HG03520 (cell line): ENCODE results near the gene OR10G3.

Experiments
- ATAC-seq: cut with Tn5 transposase; IDR thresholded peaks from one replicate; pipeline ENCODE4 v1.9.1; 2021; ENCODE audit warnings: mild to moderate bottlenecking, moderate library complexity; ENCODE audit not compliant: unreplicated experiment

The OR10G3 gene

GRCh38 chr14:21536418-21537089 lies 43.3 kb downstream of the OR10G3 start:
- ATAC-seq, result no peak

GRCh38 chr14:21535545-21536417 lies 44.1 kb downstream of the OR10G3 start:
- no peak for ATAC-seq

- ATAC-seq, result no peak
Observed at GRCh38 chr14:21534576-21534975, 45.3 kb downstream of the OR10G3 start.

- no peak for ATAC-seq
Observed at GRCh38 chr14:21533294-21533693, 46.6 kb downstream of the OR10G3 start.

GRCh38 chr14:21529515-21529914 lies 50.4 kb downstream of the OR10G3 start:
- ATAC-seq, result no peak

GRCh38 chr14:21528381-21529348 lies 51.2 kb downstream of the OR10G3 start:
- no peak for ATAC-seq

- ATAC-seq, result no peak
Observed at GRCh38 chr14:21527318-21527679, 52.6 kb downstream of the OR10G3 start.

- ATAC-seq, result no peak
Observed at GRCh38 chr14:21526672-21527317, 53.1 kb downstream of the OR10G3 start.

GRCh38 chr14:21525962-21526671 lies 53.8 kb downstream of the OR10G3 start, which contains the start of gene SALL2:
SALL2 (minus strand) TSS chr14:21526346; CDS start chr14:21526127, 219 bp downstream.
- no peak for ATAC-seq

- ATAC-seq, result no peak
Observed at GRCh38 chr14:21525571-21525961, 54.3 kb downstream of the OR10G3 start.

GRCh38 chr14:21524575-21525490 lies 55.0 kb downstream of the OR10G3 start:
- ATAC-seq, result no peak

GRCh38 chr14:21523203-21523602 lies 56.7 kb downstream of the OR10G3 start:
- no peak for ATAC-seq

- no peak for ATAC-seq
Observed at GRCh38 chr14:21521501-21521900, 58.4 kb downstream of the OR10G3 start.

GRCh38 chr14:21520767-21521166 lies 59.1 kb downstream of the OR10G3 start:
- ATAC-seq, result no peak

GRCh38 chr14:21518725-21519124 lies 61.2 kb downstream of the OR10G3 start:
- no peak for ATAC-seq
